CMK (cell line): ENCODE results near the gene RPL28.
"Not testable (repeated sequence)": the region's sequence is repeated elsewhere in the genome, so short reads cannot be mapped to it uniquely, and the experiment has no call there.

Experiments used
- DNase-seq: peaks from one replicate; pipeline ENCODE4 v3.0.0-alpha.2; 2010; ENCODE audit warnings: low read depth

The RPL28 gene

DNA sequence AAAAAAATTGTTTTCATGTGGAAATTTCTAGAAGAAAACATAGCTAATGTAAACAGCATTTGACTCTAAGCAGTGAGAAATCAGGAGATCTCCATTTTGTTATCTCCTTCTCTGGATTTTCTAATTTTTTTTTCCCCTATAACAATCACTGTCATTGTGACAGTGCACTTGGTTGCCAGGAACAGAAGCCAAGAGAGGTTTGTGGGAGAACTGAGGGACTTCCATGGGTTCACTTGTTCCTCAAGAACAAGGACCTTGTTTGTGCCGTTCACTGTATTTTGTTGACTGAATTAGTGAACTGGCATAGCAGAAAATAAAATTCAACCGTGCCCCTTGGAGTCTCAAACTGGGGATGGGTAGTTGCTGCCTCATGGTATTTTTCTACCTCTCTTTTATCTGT lies 40.3 kb downstream of the RPL28 start:
- no peak for DNase-seq

DNA sequence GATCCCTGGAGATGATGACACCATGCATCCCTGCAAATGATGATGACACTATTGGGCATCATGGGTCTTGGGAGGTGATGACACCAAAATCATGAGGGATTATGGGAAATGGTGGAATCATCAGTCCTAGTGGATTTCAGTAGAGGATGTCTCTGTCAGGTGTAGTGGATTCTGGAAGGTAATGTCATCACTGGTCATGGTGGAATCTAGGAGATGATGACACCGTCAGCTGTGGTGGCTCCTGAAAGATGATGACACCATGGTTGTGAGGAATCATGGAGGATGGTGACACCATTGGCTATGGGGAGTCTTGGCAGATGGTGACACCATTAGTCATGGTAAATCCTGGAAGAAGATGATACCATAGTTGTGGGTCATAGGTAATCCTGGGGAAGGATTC lies 45.5 kb downstream of the RPL28 start:
- DNase-seq, result no peak

DNA sequence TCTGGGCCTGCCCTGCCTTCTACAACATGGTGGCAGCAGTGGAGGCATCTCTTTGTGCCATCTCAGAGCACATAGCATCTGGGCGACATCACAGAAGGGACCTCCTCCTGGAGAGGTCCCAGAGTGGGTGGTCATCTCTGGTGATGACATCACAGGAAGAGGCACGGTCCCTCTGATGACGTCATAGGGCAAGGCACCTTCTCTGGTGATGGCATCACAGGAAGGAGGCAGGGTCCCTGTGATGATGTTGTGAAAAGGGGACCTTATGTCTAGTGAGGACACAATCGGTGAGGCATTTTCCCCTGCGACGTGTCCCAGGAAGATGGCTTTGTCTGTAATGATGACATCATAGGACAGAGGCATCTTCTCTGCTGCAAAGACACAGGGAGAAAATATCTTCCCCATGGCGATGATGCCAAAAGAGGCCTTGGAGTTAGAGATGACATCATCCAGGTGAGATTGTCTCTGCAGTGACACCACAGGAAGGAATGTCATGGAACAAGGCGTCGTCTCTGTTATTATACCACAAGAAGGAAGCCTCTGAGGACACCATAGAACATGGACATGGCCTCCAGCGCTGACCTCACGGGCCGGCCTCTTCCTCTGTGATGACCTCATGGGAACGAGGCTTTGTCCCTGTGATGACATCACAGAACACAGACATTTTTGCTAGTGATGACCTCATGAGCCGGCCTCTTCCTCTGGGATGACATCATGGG lies 46.7 kb downstream of the RPL28 start:
- no peak for DNase-seq

DNA sequence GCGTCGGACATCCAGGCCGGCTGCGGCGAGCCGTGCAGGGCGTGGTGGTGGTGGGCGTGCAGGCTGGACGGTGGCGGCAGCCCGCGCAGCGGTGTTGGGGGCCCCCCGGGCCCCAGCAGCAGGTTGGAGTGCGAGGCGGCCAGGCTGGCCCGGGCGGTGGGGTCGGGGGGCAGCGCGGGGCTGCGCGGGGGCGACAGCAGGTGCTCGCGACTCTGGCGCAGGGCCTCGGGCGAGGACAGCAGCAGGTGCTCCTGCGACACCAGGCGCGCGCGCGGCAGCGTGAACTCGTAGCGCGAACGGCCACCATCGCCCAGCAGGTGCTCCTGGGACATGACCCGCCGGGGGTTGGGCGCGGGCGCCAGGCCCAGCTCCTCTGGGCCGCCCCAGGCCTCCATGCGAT lies 47.6 kb downstream of the RPL28 start:
- no peak for DNase-seq

DNA sequence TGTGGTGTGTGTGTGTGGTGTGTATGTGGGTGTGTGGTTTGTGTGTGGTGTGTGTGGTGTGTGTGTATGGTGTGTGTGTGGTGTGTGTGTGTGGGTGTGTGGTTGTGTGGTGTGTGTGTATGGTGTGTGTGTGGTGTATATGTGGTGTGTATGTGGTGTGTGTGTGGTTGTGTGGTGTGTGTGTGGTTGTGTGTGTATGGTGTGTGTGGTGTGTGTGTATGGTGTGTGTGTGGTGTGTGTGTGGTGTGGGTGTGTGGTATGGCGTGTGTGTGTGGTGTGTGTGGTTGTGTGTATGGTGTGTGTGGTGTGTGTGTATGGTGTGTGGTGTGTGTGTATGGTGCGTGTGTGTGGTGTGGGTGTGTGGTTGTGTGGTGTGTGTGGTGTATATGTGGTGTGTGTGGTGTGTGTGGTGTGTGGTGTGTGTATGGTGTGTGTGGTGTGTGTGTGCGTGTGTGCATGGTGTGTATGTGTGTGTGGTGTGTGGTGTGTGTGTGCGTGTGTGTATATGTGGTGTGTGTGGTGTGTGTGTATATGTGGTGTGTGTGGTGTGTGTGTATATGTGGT lies 48.7 kb downstream of the RPL28 start:
- DNase-seq, result no peak

DNA sequence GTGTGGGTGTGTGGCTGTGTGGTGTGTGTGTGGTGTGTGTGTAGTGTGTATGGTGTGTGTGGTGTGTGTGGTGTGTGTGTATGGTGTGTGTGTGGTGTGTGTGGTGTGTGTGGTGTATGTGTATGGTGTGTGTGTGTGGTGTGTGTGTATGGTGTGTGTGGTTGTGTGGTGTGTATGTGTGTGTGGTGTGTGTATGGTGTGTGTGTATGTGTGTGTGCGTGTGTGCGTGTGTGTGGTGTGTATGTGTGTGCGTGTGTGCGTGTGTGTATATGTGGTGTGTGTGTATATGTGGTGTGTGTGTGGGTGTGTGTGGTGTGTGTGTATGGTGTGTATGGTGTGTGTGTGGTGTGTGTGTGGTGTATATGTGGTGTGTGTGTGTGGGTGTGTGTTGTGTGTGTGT lies 49.3 kb downstream of the RPL28 start:
- DNase-seq, result no peak

DNA sequence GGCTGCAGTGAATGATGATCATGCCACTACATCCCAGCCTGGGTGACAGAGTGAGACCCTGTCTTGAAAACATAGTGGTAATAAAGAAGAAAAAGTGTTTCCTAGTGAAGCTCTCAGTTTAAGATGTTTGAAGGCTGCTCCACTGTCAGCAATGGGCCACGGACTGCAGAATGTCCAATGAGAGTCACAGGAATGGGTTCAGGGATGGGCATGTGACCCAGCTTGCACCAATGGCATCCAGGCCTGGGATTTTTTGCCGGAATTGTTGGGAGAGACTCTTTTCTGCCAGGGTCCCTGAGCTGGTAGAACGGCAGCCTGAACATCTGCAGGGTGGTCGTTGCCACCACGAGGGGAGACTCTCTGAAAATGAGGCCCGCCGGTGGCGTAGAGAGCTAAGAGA lies 51.1 kb downstream of the RPL28 start:
- DNase-seq, result no peak

DNA sequence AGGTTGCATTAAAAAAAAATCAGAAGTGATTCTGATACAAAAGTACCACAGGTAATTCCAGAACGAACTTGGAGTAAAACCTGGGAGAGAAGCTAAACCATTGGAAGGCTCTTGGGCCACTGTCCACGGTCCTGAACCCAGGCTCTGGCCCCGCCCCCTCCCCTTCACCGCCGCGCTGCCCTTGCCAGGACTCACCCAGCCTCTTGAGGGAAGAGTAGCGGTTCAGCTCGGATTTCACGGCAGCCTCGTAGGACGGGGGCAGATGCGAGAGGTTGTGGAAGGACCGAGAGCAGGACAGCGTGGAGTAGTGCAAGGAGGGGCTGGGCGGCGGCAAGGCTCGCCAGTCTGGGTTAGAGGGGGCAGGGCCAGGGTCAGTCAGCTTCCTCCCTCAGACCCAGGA lies 51.7 kb downstream of the RPL28 start:
- no peak for DNase-seq

DNA sequence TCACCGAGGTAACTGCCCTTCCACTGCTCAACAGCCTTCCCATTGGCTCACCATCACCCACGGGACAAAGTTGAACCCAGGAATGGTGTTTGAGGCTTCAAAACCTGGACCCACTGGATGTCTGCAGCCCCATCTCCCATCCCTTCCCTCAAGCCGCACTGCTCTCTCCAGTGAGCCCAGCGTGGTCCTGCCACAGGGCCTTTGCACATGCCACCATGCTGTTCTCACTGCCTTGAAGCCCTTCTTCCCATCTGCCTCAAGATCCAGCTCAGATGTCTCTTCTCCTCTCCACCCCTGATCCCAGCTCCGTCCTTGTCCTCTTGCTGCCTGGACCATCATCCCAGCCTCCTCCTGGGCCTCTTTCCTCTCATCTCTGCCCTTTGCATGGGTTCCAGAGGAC lies 53.3 kb downstream of the RPL28 start:
- no peak for DNase-seq

DNA sequence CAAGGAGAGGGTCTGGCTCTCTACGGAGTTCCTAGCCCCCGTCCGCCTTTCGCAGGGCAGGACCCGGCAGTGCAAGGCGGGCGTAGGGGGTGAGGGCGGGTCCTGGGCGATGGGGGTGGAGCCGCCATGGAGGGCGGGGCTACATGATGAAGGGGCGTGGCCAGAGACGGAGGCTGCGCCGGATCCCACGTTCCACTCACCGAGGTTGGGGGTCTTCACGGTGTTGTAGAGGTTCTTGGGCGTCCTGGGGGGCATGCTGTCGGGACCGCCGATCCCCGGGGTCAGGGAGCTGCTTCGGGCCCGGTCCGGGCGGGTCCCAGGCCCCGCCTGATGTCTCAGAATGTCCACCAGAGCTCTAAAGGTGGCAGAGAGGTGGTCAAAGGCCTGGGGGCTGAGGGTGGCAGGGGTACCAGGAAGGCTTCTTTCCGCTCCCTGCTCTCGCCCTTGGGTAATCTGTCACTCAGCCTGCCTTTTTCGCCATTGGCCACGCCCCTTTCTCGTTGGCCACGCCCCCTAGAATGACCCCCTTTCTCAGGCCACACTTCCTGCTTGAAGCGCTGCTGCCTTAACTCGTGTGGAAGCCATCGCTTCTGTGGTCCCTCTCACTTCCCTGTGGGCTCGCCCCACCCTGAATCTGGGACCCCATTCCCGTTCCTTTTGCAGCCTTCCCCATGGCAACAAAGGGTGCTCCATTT lies 54.8 kb downstream of the RPL28 start:
- DNase-seq, result no peak

DNA sequence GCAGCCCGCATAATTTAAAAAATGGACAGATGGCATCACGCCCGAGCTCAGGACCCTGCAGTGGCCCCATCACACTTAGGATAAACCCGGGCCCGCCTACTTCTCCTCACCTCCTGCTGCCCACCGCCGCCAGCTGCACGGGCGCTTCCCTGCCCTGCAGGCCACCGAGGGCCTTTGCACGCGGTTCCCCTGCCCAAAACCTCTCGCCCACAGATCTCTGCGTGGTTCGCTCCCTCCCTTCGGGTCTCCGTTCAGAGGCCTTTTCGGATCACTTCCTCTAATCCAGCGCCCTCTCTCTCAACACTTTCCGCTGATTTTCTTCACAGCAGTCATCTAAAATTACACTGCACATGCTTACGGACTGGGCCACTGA lies 55.6 kb downstream of the RPL28 start:
- no peak for DNase-seq

DNA sequence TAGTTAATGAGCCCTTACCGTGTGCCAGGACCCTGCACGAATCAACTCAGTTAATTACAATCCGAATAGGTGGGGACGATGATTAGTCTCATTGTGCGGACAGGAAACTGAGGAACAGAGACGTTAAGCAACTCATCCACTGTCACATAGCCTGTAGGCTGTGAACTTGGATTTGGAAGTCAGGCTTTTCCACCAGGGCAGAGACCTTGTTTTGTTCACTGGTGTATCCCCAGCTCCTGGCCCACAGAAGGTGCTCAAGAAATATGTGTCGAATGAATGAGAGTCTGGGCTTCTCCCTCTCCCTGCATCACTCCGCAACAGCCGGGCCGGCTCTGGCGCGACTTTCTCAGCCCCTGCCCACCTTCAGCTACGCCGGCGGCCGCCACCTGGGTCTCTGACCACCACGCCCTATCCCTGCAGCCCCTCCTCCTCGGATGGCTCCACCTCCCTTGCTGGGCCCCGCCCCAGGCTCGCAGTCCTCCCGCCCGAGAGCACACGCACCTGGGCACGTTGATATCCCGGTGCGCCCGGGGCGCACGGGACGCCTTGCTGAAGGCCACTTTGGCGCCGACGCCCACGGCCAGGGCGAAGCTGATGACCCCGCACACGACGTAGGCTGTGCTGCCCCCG lies 56.1 kb downstream of the RPL28 start:
- DNase-seq, result no peak

DNA sequence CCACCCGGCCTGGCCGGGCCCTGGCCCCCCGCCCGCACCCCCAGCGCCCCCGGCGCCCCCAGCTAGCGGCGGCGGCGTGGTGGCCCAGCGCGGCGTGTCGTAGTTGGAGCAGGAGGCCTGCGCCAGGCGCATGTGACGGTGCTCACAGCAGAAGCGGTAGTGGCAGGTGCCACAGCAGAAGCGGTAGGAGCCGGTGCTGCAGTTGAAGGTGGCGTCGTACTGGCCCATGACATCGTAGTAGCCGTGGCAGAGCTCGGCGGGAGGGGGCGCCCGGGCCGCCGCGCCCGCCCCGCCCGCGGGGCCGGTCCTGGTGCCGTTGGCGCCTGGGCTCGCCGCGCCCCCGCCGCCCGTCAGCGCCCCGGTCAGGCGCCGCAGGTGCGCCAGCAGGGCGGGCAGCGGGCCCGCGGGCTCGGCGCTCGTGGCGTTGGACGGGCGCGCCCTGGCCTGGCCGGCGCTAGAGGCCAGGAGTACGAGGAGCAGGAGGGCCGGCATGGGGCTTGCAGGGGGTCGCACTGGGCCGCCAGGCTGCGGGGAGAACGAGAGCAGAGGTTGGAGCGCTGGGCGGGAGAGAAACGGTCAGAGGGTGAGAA lies 56.7 kb downstream of the RPL28 start:
- DNase-seq, result no peak

DNA sequence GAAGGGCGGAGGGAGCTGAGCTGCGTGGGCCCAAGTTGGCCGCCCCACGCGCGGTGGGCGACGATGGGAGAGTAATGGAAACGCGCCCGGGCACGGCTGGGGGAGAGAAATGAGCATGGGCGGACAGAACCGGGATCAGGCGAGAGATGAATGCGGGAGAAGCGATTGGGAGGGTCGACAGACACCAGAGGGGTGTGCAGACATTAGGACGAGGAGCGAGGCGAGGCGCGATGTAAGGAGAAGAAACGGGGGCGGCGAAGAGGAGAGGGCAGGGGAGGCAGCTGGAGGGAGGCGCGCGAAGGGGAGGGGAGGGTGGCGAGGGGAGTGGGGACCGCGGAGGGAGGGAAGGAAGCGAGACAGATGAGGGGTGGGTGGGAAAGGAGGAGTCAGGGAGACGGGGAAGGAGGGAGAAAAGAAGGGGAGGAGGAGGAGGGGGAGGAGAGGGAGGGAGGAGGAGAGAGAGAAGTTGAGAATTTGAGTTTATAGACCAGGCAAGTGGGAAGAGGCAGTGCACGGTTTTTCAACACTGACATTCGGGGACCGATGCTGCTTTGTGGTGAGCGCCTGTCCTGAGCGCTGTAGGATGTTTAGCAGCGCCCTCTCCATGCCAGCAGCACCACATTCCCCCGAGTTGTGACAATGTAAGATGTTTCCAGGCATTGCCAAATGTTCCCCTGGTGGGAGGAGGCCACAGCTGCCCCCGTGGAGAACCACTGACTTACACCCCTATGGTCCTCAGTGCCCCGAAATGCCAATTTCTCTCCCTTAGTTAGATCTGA lies 57.5 kb downstream of the RPL28 start, which contains the start of gene SHISA7:
Gene SHISA7, minus strand, starts transcription at position 256 of the 779 bp plus-strand sequence. CDS start 437 bp downstream, outside the sequence.
- no peak for DNase-seq

DNA sequence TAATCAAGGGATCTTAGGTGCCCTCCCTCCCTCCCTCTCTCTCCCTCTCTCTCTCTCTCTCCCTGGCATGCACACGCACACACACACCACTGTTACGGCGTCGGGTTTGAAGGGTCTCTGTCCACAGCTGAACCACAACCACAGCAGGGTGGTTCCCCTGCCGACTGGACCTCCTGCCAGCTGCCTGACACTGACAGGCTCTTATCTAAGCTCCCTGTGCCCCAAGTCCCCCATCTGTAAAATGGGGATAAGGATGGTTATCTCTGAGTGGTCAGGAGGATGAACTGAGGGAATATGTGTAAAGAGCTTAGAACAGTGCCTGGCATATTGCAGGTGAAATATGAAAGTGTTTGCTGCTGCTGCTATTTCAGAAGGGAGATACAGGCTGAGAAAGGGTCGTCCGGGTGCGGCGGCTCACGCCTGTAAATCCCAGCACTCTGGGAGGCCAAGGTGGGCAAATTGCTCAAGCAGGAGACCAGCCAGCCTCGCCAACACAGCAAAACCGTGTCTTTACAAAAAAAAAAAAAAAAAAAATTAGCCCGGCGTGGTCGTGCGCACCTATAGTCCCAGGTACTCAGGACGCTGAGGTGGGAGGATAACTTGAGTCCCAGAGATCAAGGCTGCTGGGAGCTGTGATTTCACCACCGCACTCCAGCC lies 58.2 kb downstream of the RPL28 start:
- peak; percentile 78 for DNase-seq

DNA sequence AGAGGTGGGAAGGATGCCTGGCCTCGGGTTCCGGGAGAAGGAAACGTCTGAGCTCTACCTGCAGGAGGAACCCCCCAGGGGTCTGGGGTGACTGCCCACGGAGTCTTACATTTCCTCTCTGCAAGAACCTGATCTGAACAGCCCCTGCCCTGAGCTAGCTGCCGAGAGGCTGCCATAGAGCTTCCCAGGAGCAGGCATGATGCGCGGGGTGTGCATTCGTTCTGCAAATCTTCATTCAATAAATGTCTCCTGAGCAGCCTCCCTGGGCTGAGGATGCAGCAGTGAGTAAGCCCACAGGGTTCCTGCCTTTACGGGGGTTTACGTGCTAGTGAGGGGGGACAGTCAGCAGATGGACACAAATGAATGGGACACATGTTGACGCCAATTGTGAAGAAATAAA lies 58.9 kb downstream of the RPL28 start:
- DNase-seq, result no peak

DNA sequence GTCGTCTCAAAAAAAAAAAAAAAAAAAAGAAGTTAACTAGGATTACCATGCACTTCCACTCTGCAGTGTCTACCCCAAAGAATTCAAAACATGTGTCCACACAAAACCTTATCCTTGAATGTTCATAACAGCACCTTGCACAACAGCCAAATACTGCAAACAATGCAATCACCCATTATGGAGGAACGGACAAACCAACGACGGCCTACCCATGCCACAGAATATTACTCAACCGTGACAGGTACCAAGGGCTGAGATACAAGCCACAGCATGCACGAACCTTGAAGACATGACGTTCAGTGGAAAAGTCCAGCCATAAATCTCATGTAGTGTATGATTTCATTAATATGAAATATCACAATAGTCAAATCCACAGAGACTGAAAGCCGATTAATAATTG lies 60.3 kb downstream of the RPL28 start:
- DNase-seq, result no peak

DNA sequence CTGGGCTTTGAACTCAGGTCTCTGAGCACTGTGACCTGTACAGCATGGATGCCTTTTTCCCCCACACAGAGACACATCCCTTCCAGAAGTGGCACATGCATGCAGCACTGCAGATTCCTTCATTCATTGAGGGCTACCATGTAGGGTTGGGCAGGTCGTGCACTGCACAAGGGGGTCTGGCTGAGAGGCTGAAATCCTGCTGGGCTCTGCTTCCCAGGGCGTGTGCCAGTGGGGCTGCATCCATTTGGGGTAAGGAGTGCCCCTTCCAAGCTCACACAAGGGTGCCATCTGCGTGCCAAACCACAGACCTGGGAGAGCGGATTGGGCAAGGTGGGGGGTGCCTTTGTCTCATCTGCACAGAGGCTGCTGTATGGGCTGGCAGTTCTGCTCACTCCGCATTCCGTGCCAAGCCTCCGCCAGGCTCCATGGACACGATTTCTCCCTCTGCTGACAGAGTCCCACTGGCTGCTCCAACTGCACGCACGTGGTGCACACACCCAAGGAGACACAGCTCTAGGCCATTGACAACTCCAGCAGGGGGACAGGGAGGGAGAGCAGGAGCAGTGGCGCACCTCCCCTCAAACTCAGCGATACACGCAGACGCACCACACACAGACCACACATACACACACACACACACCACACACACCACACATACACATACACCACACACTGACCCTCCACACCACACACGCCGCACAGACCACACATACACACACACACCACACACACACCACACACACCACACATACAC lies 61.9 kb downstream of the RPL28 start:
- no peak for DNase-seq

DNA sequence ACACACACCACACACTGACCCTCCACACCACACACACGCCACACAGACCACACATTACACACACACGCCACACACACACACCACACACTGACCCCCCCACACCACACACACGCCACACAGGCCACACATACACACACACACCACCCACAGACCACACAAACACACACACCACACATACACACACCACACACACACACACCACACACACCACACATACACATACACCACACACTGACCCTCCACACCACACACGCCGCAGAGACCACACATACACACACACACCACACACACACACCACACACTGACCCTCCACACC lies 62.4 kb downstream of the RPL28 start:
- not testable (repeated sequence) for DNase-seq

DNA sequence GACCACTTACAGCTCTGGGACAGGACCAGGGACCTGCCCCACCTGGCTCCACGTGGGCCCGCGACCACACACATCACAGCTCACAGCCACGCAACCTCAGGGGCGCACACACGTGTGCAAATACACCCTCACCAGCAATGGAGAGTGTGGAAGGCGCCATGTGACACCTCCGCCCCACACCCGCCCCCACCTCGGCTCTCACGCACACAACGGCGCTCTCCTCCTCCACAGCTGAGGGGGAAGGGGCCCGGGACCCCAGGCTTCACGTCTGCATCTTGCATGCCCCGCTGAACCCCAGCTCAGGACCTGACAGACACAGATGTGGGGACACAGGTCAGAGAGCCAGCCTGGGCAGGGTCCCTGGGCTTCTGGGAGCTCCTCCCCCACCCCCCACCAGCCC lies 63.7 kb downstream of the RPL28 start:
- DNase-seq, result no peak
